Measurements from ENCODE around the gene ZC3H7B.

ZC3H7B gene

GRCh38 chr22:41356430-41357028 is 55.2 kb downstream of the ZC3H7B start:
- no peak for DNase-seq (ENCODE audit: low spot score)

GRCh38 chr22:41357191-41357590 is 55.9 kb downstream of the ZC3H7B start:
- no peak for DNase-seq (ENCODE audit: low spot score)

GRCh38 chr22:41358927-41359326 is 57.6 kb downstream of the ZC3H7B start:
- no peak for DNase-seq (ENCODE audit: low spot score)

DNA sequence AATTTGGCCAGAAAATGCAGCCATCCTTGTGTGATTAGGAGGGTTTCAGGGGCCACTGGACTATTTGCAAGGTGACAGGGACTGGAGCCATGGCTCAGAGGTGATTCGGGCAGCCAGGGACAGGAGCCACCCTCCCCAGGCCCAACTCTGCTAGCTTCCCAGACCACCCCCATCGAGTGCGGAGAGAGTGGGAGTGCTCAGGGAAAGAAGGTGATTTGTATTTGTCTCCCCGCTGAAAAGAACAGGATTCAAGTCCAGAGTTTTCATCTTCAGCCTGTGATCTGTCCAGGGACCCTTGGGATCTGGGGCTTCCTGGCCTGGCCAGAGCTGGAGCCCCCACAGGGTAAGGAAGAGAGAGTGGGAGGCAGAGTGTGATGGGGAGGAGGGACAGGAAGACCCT is 58.1 kb downstream of the ZC3H7B start:
- no peak for DNase-seq (ENCODE audit: low spot score)

DNA sequence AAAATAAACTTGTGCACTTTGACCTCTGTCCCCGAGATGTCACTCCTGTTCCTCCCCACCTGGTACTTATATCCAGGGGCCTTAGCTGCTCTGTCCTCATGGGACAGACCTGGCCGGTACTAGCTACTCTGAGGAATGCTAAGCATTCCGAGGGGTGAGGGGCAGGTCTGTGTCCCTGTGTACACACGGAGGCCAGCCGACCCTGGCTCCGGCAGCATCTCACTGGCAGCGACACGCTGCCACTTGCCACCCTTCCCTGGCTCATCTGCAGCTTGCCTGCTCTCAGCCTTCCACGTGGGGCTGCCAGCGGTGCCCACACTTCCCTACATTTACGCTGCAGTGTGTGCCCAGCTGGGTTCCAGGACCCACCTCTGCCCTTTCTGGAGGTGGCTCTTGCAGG is 58.8 kb downstream of the ZC3H7B start:
- DNase-seq (ENCODE audit: low spot score): no peak

DNA sequence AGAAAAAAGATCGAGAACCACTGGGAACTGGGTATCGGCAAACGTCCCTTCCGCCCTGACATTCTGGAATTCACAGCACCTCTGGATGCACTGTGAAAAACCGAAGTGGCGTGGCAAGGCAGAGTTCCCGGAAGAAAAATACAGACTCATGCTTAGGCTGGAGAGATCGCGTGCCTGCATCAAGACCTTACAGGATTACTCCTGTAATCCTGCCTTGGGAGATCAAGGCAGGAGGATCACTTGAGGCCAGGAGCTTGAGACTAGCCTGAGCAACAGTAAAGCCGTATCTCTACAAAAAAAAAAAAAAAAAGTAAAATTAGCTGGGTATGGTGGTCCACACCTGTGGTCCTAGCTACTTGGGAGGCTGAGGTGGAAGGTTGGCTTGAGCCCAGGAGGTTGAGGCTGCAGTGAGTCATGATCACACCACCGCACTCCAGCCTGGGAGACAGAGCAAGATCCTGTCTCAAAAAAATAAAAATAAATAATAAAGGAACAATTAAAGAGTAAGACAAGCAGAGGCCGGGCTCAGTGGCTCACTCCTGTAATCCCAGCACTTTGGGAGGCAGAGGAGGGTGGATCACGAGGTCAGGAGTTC is 60.5 kb downstream of the ZC3H7B start:
- DNase-seq (ENCODE audit: low spot score): no peak

DNA sequence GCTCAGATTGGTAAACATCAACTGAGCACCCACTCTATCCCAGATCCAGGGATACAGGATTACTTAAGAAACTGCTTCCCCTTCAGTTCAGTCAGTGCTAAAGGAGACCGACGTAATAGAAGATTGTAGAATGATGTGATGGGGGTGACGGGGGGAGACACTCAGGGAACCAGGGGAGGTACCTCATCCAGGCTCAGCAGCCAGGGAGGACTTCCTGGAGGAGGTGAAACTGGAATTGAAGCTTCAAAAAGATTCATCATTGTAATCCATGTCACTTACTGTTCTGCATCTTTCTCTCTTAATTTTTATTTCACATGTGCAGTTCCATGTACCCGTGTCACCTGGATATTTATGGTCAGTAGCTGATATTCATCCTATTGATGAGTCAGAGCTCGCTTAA is 61.3 kb downstream of the ZC3H7B start:
- no peak for DNase-seq (ENCODE audit: low spot score)

DNA sequence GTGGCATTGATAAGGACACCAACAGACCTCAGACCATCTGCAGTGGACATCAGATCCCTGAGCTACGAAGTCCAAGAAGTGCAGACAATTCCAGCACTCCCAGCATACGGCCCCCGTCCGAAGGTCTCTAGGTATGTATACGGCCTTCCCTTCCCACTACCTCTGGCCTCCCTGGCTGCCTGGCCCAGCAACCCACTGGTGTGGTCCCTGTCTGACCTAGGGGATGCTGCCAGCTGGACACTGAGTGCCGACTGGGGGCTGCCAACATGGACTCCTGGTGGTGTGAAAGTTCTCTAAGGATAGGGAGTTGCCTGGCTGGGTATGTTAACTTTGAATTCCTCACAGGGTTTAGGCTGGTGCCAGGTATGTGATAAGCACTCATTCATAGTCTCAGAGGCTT is 62.9 kb downstream of the ZC3H7B start:
- DNase-seq (ENCODE audit: low spot score): no peak

GRCh38 chr22:41364955-41365354 is 63.6 kb downstream of the ZC3H7B start:
- DNase-seq (ENCODE audit: low spot score): no peak

DNA sequence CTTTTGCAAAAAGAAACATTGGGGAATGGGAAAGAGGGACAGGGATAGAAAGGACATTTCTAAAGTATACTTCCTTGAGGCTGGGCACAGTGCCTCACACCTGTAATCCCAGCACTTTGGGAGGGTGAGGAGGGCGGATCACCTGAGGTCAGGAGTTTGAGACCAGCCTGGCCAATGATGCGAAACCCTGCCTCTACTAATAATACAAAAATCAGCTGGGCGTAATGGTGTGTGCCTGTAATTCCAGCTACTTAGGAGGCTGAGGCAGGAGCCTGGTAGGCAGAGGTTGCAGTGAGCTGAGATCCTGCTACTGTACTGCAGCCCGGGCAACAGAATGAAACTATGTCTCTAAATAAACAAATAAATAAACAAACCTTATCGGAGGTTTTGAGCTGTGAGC is 64.1 kb downstream of the ZC3H7B start:
- DNase-seq (ENCODE audit: low spot score): no peak

GRCh38 chr22:41366323-41367029 is 65.2 kb downstream of the ZC3H7B start:
- no peak for DNase-seq (ENCODE audit: low spot score)

- DNase-seq (ENCODE audit: low spot score): no peak
These were observed 65.8 kb downstream of the ZC3H7B start for GRCh38 chr22:41367039-41367679.

DNA sequence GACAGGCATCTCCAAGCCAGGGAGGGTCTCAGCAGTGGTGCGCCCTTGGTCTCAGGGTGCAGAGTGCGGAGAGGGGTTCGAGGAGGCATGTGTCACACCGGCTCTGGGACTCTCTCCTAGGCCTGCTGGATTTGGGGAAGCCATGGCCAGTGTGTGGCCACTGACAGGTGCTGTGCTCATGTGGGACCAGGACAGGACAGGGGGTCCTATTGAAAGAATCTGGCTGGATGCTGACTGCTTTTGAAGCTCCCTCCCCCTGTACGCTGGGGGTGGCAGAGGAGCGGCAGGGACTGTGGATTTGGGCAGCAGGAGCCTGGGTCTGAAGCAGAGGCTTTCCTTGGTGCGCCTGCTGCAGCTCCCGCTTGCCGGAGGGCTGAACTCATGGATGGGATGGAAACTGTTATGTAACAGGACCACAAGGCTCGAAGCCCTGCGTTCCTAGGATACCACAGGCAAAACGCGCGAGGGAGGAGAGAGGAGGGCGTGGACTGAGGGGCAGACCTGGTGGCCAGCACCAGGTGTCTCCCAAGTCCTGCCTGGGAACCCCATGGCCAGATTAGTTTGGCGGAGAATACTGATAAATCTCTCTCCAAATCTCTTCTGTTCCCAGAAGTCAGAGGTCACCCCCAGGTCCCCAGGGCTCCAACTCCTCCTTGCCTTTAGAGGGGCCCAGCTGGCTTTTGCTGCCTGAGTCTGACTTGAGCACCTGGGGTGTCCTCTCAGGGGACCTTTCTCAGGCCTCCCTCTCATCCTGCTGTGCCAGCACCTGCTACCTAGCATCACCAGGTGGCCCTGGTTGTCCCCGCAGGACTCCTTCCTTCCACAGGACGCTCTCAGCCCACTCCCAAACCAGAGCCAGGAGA is 66.6 kb downstream of the ZC3H7B start:
- no peak for DNase-seq (ENCODE audit: low spot score)

- no peak for DNase-seq (ENCODE audit: low spot score)
These were observed 67.5 kb downstream of the ZC3H7B start for GRCh38 chr22:41368543-41369423.

DNA sequence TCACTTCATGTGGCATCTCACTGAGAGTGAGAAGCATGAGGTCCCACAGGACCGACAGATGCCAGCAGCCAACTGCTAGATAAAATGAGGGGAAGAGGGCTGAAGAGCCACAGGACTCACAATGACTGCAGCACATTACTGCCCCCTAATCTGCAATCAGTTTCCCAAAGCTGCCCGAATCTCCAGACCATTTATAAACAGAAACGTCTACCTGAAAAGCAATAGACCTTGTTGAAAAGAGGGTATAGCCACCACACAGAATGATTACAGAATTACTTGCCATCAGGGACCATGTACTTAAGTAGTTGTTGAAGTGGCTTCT is 68.1 kb downstream of the ZC3H7B start:
- DNase-seq (ENCODE audit: low spot score): no peak

DNA sequence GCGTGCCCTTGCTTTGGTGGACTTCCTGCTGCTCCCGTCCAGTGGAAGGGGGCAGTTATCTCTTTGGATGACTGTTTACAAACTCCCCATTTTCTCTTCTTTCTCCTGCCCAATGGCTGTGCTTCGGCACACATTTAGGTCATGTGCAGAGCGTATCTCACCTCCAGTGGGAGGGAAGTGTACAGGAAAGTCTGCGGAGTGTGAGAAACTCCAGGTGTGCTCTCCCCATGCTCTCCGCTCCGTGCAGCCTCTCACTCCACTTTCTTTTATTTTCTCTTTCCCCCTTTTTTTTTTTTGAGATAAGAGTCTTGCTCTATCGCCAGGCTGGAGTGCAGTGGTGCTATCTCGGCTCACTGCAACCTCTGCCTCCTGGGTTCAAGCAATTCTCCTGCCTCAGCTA is 68.5 kb downstream of the ZC3H7B start:
- no peak for DNase-seq (ENCODE audit: low spot score)

DNA sequence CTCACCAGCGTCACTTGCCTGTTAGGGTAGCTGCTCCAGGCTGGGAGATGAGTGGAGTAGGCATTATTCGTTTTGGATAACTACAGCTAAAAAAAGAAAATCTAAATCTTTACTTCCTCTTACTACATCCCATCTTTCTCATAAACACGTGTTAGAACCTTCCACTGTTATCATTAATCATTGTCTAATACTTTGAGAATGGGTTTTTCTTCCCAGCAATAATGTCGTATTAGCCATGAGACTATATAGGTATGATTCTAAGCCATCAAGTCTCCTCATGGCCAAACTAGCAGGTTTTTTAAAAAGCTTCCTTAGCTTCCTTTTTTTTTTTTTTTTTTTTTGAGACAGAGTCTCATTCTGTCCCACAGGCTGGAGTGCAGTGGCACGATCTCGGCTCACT is 76.5 kb downstream of the ZC3H7B start:
- DNase-seq (ENCODE audit: low spot score): no peak

DNA sequence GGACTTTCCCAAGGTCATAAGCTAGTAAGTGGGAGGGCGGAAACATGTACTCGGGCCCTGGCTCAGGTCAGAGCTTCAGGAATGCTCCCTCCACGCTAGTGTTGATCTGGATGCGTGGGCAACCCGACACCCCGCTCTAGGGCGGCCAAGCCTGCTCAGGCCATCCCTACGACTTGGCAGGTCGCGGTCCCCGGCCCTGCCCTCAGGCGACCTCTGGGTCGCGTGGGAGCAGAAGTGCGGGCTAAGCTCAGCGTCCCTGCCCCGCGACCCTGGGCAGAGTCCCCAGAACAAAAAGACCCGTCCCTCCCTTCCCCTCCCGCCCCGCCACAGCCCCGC is 79.6 kb downstream of the ZC3H7B start:
- DNase-seq (ENCODE audit: low spot score): no peak

- DNase-seq (ENCODE audit: low spot score): peak; percentile 99
These were observed 80.2 kb downstream of the ZC3H7B start, which contains the start of gene TEF for GRCh38 chr22:41381329-41382097. TSS of gene TEF (plus strand) at chr22:41381942. CDS start at chr22:41382045, 103 bp downstream.

GRCh38 chr22:41382098-41382578 is 80.8 kb downstream of the ZC3H7B start:
- peak; percentile 39 for DNase-seq (ENCODE audit: low spot score)

All from CD4-positive, alpha-beta T cell treated with Interleukin-2 at 100 ng/mL for 4 hours (primary cell).